SK-N-SH (cell line): ENCODE data around the gene SYNGR2. TPM values are rescaled to one million over a fixed set of nuclear protein-coding genes. Genes with fewer than 3 reads are reported as not detected.
"Not testable (repeated sequence)": the region's sequence is repeated elsewhere in the genome, so short reads cannot be mapped to it uniquely, and the experiment has no call there.

Experiments used
- CTCF ChIA-PET: fragments of 300-600, 350-600 bp; formaldehyde crosslinking; extraction: SDS; loops from one replicate; lab custom pipeline; 2021; lab: Yijun Ruan, JAX
- POLR2A ChIA-PET: fragments of 350-600 bp; sonication (Branson Sonifier 250); formaldehyde crosslinking; extraction: SDS; loops from one replicate; lab custom pipeline; 2020; ENCODE audit warnings: antibody characterized with exemption, inconsistent platforms; lab: Yijun Ruan, JAX
- DNase-seq: peaks from one replicate; pipeline ENCODE4 v3.0.0; 2012
- H2AFZ ChIP-seq: fragments of 200-600 bp; sonication (generic); 2 replicates; pipeline ENCODE4 v1.8.1; 2016; ENCODE audit warnings: antibody characterized with exemption, mild to moderate bottlenecking, low read depth
- H3F3A ChIP-seq: fragments of 200-600 bp; sonication (generic); replicated peaks from 2 replicates; pipeline ENCODE3; 2016; ENCODE audit warnings: antibody characterized with exemption, mild to moderate bottlenecking; ENCODE audit not compliant: insufficient read depth
- H3K27ac ChIP-seq, 2 experiments: fragments of 200-500 bp in 1 of 2; fragments of 200-600 bp in 1 of 2; sonication (Bioruptor generic) in 1 of 2; sonication (generic), shearing (Covaris generic) in 1 of 2; 2 replicates each; pipeline versions ENCODE4 v1.5.1 to v1.6.1; 2014 to 2016; ENCODE audit warnings: low read depth in 2 of 2, inconsistent platforms in 1 of 2, low read length in 1 of 2, mild to moderate bottlenecking in 1 of 2, mixed read lengths in 1 of 2
- H3K27me3 ChIP-seq: fragments of 200-600 bp; sonication (generic), shearing (Covaris generic); 2 replicates; pipeline ENCODE4 v1.6.1; 2016; ENCODE audit warnings: mixed run types; ENCODE audit not compliant: insufficient read depth
- H3K36me3 ChIP-seq, 2 experiments: fragments of 200-500 bp in 1 of 2; fragments of 200-600 bp in 1 of 2; sonication (Bioruptor generic) in 1 of 2; sonication (generic) in 1 of 2; replicated peaks in 1 of 2; 2 replicates each; pipeline versions ENCODE3 to v1.5.1; 2014 to 2016; ENCODE audit warnings: low read length in 1 of 2, mild to moderate bottlenecking in 1 of 2; ENCODE audit not compliant: insufficient read depth in 2 of 2, control insufficient read depth in 1 of 2
- H3K4me1 ChIP-seq, 2 experiments: fragments of 200-500 bp in 1 of 2; fragments of 200-600 bp in 1 of 2; sonication (Bioruptor generic) in 1 of 2; sonication (generic), shearing (Covaris generic) in 1 of 2; 2 replicates each; pipeline versions ENCODE4 v1.5.1 to v1.6.1; 2014 to 2016; ENCODE audit warnings: low read depth in 1 of 2, low read length in 1 of 2, mixed run types in 1 of 2; ENCODE audit not compliant: insufficient read depth in 2 of 2, control insufficient read depth in 1 of 2
- H3K4me2 ChIP-seq: fragments of 200-600 bp; sonication (generic), shearing (Covaris generic); 2 replicates; pipeline ENCODE4 v1.6.1; 2017; ENCODE audit warnings: mixed run types
- H3K4me3 ChIP-seq, 2 experiments: fragments of 200-500 bp in 1 of 2; fragments of 200-600 bp in 1 of 2; sonication (Bioruptor generic) in 1 of 2; sonication (generic), shearing (Covaris generic) in 1 of 2; 2 replicates each; pipeline versions ENCODE4 v1.5.1 to v1.8.1; 2014 to 2016; ENCODE audit warnings: low read depth in 2 of 2, inconsistent platforms in 1 of 2, low read length in 1 of 2, mild to moderate bottlenecking in 1 of 2, mixed read lengths in 1 of 2, moderate library complexity in 1 of 2
- H3K79me2 ChIP-seq: fragments of 200-600 bp; sonication (generic); 2 replicates; pipeline ENCODE4 v1.8.1; 2017; ENCODE audit warnings: mild to moderate bottlenecking; ENCODE audit not compliant: insufficient read depth
- H3K9ac ChIP-seq: fragments of 200-600 bp; sonication (generic); 2 replicates; pipeline ENCODE4 v1.6.1; 2017; ENCODE audit warnings: mixed run types
- H3K9me2 ChIP-seq: fragments of 200-600 bp; sonication (generic); 2 replicates; pipeline ENCODE4 v1.6.1; 2017; ENCODE audit warnings: mixed run types
- H3K9me3 ChIP-seq: fragments of 200-600 bp; sonication (generic); 2 replicates; pipeline ENCODE4 v1.6.1; 2017; ENCODE audit warnings: mixed run types, mild to moderate bottlenecking, moderate library complexity
- H4K20me1 ChIP-seq: fragments of 200-600 bp; sonication (generic); 2 replicates; pipeline ENCODE4 v1.6.1; 2017; ENCODE audit warnings: mild to moderate bottlenecking, mixed run types; ENCODE audit not compliant: insufficient read depth
- EP300 ChIP-seq, 2 experiments: IDR thresholded peaks; 2 replicates each; pipeline versions ENCODE4 v1.4.0 to v1.6.1; 2012; ENCODE audit warnings: borderline replicate concordance in 1 of 2, low read depth in 1 of 2, low read length in 1 of 2
- FOSL2 ChIP-seq: IDR thresholded peaks from 2 replicates; pipeline ENCODE4 v1.4.0; 2012; ENCODE audit warnings: low read depth, mild to moderate bottlenecking, moderate library complexity, borderline replicate concordance
- GABPA ChIP-seq: IDR thresholded peaks from 2 replicates; pipeline ENCODE4 v1.4.0; 2012; ENCODE audit warnings: low read depth, mild to moderate bottlenecking
- JUND ChIP-seq: IDR thresholded peaks from 2 replicates; pipeline ENCODE4 v1.4.0; 2012
- MEF2A ChIP-seq: IDR thresholded peaks from 2 replicates; pipeline ENCODE4 v1.4.0; 2012; ENCODE audit warnings: low read depth, borderline replicate concordance
- RAD21 ChIP-seq: IDR thresholded peaks from 2 replicates; pipeline ENCODE4 v1.6.1; 2012; ENCODE audit warnings: mild to moderate bottlenecking, low read length
- RCOR1 ChIP-seq: fragments of 150-350 bp; IDR thresholded peaks from 2 replicates; pipeline ENCODE4 v1.6.1; 2017; ENCODE audit warnings: antibody characterized with exemption, low read length
- RFX5 ChIP-seq: IDR thresholded peaks from 2 replicates; pipeline ENCODE4 v1.6.1; 2012; ENCODE audit warnings: mild to moderate bottlenecking, improper control_type of control experiment, low read length
- SMC3 ChIP-seq: IDR thresholded peaks from 2 replicates; pipeline ENCODE4 v1.6.1; 2012; ENCODE audit warnings: low read depth, low read length, improper control_type of control experiment
- TAF1 ChIP-seq: IDR thresholded peaks from 2 replicates; pipeline ENCODE4 v1.6.1; 2012; ENCODE audit warnings: low read depth, mild to moderate bottlenecking, low read length, moderate library complexity, borderline replicate concordance
- YY1 ChIP-seq: IDR thresholded peaks from 2 replicates; pipeline ENCODE4 v1.4.0; 2012; ENCODE audit warnings: low read depth, mild to moderate bottlenecking
- WGBS: methylation state at CpG from one replicate; pipeline ENCODE4 v1.1.6; 2017; ENCODE audit warnings: low lambda C conversion rate; 5-methylcytosine and 5-hydroxymethylcytosine counted together
- polyA plus RNA-seq, 3 experiments: library from polyadenylated mRNA; depleted of rRNA; stranded (reverse); fragments of >200 nt; gene quantifications; 2 replicates each; pipeline ENCODE4 v1.2.3, GENCODE V29; 2012
- TF ChIP-seq, protein P1 (sequence below): IDR thresholded peaks from 2 replicates; pipeline ENCODE4 v1.4.0; 2012; ENCODE audit warnings: low read depth, borderline replicate concordance
- TF ChIP-seq, protein P2 (sequence below): fragments of 150-350 bp; IDR thresholded peaks from 2 replicates; pipeline ENCODE4 v1.6.1; 2017; ENCODE audit warnings: antibody characterized with exemption, low read length, low read depth, borderline replicate concordance
- TF ChIP-seq, protein P3 (sequence below): IDR thresholded peaks from 2 replicates; pipeline ENCODE4 v1.4.0; 2012; ENCODE audit warnings: low read depth, borderline replicate concordance
- TF ChIP-seq, protein P4 (sequence below): fragments of 150-350 bp; IDR thresholded peaks from 2 replicates; pipeline ENCODE4 v1.6.1; 2016; ENCODE audit warnings: mild to moderate bottlenecking, low read depth, low read length
- TF ChIP-seq, protein P5 (sequence below): IDR thresholded peaks from 2 replicates; pipeline ENCODE4; 2012
- TF ChIP-seq, protein P6 (sequence below): IDR thresholded peaks from 2 replicates; pipeline ENCODE4 v1.4.0; 2012; ENCODE audit warnings: low read depth

Gene SYNGR2
- polyA plus RNA-seq, 1 of the 3 experiments (the other 2 are of a cell fraction), result 181 TPM

DNA sequence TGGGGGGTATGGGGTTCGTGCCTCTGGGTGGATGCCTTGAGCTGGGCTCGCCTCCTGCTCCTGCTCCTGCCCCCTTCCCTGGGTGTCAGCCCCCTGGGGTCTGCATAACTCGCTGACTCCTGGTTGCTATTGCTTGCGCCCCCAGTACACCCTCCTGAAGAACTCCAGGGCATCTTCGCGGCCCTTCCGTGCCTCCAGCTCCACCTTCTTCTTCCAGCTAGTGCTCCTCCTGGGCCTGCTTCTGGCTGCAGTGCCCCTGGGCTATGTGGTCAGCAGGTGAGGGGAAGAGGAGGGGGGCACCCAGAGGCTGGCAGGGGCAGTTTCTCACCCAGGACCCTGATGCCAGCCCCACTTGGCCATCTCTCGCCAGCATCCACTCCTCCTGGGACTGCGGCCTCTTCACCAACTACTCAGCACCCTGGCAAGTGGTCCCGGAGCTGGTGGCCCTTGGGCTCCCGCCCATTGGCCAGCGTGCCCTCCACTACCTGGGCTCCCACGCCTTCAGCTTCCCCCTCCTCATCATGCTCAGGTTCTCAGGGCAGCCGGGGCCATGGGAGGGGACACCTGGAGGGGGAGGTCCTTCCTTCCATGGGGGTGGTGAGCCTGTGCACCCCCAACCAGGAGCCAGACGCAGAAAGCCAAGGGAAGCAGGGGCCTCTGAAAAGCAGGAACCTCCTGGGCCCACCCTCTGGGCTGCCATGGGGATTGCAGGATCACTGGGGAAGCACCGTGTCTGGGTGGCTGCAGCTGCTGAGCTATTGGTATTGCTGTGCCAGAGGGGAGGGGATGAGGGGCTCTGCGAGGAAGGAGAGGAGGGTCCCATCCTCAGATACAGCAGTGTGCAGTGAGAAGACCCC lies 29.9 kb upstream of the SYNGR2 start:
- Histone ChIP-seq H2AFZ (no peak overlapping the region), H3K27me3 (no peaks in the 10 kb centered on the region)
- POLR2A ChIA-PET, result no interaction called here

DNA sequence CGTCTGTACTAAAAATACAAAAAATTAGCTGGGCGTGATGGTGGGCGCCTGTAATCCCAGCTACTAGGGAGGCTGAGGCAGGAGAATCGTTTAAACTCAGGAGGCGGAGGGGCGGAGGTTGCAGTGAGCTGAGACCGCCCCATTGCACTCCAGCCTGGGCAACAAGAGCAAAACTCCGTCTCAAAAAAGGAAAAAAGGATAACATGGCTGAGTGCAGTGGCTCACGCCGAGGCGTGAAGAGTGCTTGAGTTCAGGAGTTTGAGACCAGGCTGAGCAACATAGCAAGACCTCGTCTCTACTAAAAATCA lies 28.6 kb upstream of the SYNGR2 start:
- H3K9me3 ChIP-seq, H3K9me2 ChIP-seq, H3K36me3 ChIP-seq, H3F3A ChIP-seq, H4K20me1 ChIP-seq, H3K27ac ChIP-seq, H3K9ac ChIP-seq, H3K4me2 ChIP-seq, POLR2A ChIA-PET, H3K27me3 ChIP-seq, DNase-seq, H3K4me3 ChIP-seq, H3K79me2 ChIP-seq, H2AFZ ChIP-seq: not testable (repeated sequence)
- peaks cover 4 to 13% of the 10 kb centered on the region in 2 experiments; a peak in 2 of 4 replicates for H3K4me1 ChIP-seq
- CTCF ChIA-PET, result interaction anchor here (0.8 to 1.2 kb wide), 4 partner anchors 9 to 111 kb away, joined by 3 to 5 read pairs (median 3); partner anchors contain the start of genes SYNGR2 and TMC8
- 89% methylated on average over 12 of the region's 12 CpGs for WGBS

More for the DNA sequence above, 29.9 kb upstream of the SYNGR2 start:
- DNase-seq, result no peak
- CTCF ChIA-PET, result interaction anchor here (0.7 to 6.3 kb wide), 15 partner anchors 9 to 119 kb away, joined by 3 to 73 read pairs (median 5); partner anchors contain the start of genes AFMID and TK1
- Histone ChIP-seq H3K79me2 (no peaks in the 10 kb centered on the region), H3K4me2 (no peak overlapping the region), H3F3A (no peaks in the 10 kb centered on the region), H3K36me3 (no peaks in the 10 kb centered on the region), H3K27ac (no peak overlapping the region), H3K9ac (no peak overlapping the region), H3K4me3 (no peak overlapping the region), H4K20me1 (no peaks in the 10 kb centered on the region), H3K4me1 (peaks cover 0 to 3% of the 10 kb centered on the region in 2 experiments; a peak in 2 of 4 replicates), H3K9me2 (no peaks in the 10 kb centered on the region), H3K9me3 (no peaks in the 10 kb centered on the region)
- 84% methylated on average over 17 of the region's 17 CpGs for WGBS
- TF ChIP-seq RAD21 (no peak), RCOR1 (no peak), JUND (no peak), TAF1 (no peak), EP300 (IDR thresholded peaks at IDR 0.05; ENCODE audit: borderline replicate concordance in 1 of 2, low read depth in 1 of 2, low read length in 1 of 2) (no peak), YY1 (no peak), GABPA (no peak), SMC3 (no peak), FOSL2 (no peak), MEF2A (no peak), RFX5 (no peak)
- TF ChIP-seq, protein P1, sequence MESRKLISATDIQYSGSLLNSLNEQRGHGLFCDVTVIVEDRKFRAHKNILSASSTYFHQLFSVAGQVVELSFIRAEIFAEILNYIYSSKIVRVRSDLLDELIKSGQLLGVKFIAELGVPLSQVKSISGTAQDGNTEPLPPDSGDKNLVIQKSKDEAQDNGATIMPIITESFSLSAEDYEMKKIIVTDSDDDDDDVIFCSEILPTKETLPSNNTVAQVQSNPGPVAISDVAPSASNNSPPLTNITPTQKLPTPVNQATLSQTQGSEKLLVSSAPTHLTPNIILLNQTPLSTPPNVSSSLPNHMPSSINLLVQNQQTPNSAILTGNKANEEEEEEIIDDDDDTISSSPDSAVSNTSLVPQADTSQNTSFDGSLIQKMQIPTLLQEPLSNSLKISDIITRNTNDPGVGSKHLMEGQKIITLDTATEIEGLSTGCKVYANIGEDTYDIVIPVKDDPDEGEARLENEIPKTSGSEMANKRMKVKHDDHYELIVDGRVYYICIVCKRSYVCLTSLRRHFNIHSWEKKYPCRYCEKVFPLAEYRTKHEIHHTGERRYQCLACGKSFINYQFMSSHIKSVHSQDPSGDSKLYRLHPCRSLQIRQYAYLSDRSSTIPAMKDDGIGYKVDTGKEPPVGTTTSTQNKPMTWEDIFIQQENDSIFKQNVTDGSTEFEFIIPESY, result no peak
- TF ChIP-seq, protein P2, sequence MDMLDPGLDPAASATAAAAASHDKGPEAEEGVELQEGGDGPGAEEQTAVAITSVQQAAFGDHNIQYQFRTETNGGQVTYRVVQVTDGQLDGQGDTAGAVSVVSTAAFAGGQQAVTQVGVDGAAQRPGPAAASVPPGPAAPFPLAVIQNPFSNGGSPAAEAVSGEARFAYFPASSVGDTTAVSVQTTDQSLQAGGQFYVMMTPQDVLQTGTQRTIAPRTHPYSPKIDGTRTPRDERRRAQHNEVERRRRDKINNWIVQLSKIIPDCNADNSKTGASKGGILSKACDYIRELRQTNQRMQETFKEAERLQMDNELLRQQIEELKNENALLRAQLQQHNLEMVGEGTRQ, result no peak
- TF ChIP-seq, protein P3, sequence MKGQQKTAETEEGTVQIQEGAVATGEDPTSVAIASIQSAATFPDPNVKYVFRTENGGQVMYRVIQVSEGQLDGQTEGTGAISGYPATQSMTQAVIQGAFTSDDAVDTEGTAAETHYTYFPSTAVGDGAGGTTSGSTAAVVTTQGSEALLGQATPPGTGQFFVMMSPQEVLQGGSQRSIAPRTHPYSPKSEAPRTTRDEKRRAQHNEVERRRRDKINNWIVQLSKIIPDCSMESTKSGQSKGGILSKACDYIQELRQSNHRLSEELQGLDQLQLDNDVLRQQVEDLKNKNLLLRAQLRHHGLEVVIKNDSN, result no peak
- TF ChIP-seq, protein P4, sequence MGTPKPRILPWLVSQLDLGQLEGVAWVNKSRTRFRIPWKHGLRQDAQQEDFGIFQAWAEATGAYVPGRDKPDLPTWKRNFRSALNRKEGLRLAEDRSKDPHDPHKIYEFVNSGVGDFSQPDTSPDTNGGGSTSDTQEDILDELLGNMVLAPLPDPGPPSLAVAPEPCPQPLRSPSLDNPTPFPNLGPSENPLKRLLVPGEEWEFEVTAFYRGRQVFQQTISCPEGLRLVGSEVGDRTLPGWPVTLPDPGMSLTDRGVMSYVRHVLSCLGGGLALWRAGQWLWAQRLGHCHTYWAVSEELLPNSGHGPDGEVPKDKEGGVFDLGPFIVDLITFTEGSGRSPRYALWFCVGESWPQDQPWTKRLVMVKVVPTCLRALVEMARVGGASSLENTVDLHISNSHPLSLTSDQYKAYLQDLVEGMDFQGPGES, result no peak
- TF ChIP-seq, protein P5, sequence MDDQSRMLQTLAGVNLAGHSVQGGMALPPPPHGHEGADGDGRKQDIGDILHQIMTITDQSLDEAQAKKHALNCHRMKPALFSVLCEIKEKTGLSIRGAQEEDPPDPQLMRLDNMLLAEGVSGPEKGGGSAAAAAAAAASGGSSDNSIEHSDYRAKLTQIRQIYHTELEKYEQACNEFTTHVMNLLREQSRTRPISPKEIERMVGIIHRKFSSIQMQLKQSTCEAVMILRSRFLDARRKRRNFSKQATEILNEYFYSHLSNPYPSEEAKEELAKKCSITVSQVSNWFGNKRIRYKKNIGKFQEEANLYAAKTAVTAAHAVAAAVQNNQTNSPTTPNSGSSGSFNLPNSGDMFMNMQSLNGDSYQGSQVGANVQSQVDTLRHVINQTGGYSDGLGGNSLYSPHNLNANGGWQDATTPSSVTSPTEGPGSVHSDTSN, result no peak
- TF ChIP-seq, protein P6, sequence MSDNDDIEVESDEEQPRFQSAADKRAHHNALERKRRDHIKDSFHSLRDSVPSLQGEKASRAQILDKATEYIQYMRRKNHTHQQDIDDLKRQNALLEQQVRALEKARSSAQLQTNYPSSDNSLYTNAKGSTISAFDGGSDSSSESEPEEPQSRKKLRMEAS, result no peak
